Mesothelial cell of epicardium (in vitro differentiated cells): ENCODE results near the gene C5orf58. TPM values are rescaled to one million over a fixed set of nuclear protein-coding genes. Genes with fewer than 3 reads are reported as not detected.

Experiments used
- DNase-seq, 2 experiments: peaks; one replicate each; pipeline ENCODE4 v3.0.0; 2021; ENCODE audit warnings: low spot score in 2 of 2; ENCODE audit not compliant: unreplicated experiment in 2 of 2
- H3K27ac Mint-ChIP-seq: 2 replicates; pipeline ENCODE4 v1.8.0; 2021; ENCODE audit warnings: mixed read lengths
- H3K27me3 Mint-ChIP-seq: 2 replicates; pipeline ENCODE4 v1.8.0; 2021; ENCODE audit warnings: low read depth, mixed read lengths
- H3K36me3 Mint-ChIP-seq: 2 replicates; pipeline ENCODE4 v1.8.0; 2021; ENCODE audit warnings: mixed read lengths
- H3K4me1 Mint-ChIP-seq: 2 replicates; pipeline ENCODE4 v1.8.0; 2021; ENCODE audit warnings: mixed read lengths
- H3K4me3 Mint-ChIP-seq: 2 replicates; pipeline ENCODE4 v1.8.0; 2021; ENCODE audit warnings: mild to moderate bottlenecking, moderate library complexity, mixed read lengths
- H3K9me3 Mint-ChIP-seq: 2 replicates; pipeline ENCODE4 v1.8.0; 2021; ENCODE audit warnings: mixed read lengths
- total RNA-seq: library from RNA; stranded (reverse); gene quantifications from 3 replicates; pipeline ENCODE4 v1.2.1, GENCODE V29; 2021
- TF ChIP-seq, protein P1 (sequence below): fragments of 200-600 bp; sonication (generic); IDR thresholded peaks from one replicate; pipeline ENCODE4 v1.5.0; 2021; ENCODE audit warnings: antibody characterized with exemption; ENCODE audit not compliant: unreplicated experiment

The C5orf58 gene
- total RNA-seq, 1 donor from 2014 or later = not detected

DNA sequence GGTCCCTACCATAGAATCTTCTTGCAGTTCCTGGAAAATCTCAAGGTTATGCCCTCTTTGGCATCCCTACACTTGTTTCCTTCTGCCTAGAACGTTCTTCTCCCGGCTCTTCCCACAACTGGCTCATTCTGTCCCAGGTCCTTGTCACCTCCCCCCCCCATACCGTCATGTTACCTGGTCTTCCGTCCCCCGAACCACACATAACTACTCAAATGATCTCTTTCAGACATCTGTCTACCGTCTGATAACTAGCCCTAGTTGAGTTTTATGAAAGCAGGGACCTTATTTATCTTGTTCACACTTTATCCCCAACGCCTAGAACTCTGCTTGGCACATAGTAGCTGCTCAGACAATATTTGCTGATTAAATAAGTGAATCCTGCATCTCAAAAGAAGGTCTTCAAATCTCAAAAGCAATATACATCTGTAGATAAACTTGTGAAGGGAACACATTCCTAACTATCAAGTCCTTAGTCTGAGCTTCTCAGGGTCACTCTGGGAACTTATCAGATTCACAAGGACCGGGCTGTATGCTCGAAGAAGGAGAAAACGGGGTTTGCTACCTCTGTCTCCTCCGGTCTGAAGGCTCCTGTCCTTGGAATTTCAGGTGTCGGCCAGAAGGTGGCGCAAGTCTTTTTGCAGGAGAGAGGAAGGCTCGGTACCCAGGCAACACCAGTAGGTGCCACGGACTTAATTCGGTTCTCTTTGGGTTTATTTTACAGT is 34.8 kb downstream of the C5orf58 start:
- DNase-seq = peak; percentile 56 to 70
- H3K4me3 Mint-ChIP-seq = no peak overlapping the region
- peaks cover 52% of the 10 kb centered on the region for H3K4me1 Mint-ChIP-seq
- H3K27me3 Mint-ChIP-seq = peaks cover 13% of the 10 kb centered on the region
- H3K27ac Mint-ChIP-seq = no peak overlapping the region
- H3K9me3 Mint-ChIP-seq = no peaks in the 10 kb centered on the region
- H3K36me3 Mint-ChIP-seq = no peaks in the 10 kb centered on the region
- TF ChIP-seq, protein P1, sequence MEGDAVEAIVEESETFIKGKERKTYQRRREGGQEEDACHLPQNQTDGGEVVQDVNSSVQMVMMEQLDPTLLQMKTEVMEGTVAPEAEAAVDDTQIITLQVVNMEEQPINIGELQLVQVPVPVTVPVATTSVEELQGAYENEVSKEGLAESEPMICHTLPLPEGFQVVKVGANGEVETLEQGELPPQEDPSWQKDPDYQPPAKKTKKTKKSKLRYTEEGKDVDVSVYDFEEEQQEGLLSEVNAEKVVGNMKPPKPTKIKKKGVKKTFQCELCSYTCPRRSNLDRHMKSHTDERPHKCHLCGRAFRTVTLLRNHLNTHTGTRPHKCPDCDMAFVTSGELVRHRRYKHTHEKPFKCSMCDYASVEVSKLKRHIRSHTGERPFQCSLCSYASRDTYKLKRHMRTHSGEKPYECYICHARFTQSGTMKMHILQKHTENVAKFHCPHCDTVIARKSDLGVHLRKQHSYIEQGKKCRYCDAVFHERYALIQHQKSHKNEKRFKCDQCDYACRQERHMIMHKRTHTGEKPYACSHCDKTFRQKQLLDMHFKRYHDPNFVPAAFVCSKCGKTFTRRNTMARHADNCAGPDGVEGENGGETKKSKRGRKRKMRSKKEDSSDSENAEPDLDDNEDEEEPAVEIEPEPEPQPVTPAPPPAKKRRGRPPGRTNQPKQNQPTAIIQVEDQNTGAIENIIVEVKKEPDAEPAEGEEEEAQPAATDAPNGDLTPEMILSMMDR = peak; percentile 76

DNA sequence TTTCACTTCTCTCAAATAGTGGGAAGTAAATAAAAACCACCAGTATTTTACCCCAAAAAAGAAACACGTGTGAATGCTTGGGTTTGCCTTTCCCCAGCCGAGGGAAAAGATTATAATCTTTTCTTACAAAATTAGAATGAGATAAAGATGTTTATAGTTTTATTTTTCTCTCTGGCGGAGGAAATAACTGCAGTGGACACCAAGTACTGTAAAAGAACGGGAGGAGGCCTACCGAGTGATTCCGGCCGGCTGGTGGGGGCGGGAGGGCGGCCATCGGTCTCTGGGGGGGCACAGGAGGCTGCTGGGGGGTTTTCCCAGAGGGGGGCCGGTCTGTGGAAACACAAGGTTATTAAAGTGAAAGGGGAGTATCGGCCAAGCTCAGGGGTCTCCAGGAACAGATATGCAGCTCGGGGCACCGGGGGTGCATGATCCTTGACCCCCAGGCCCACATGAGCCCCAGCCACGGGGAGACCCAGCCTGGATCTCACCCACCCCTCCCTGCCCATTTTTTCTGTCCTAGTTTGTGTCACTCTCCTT is 35.4 kb downstream of the C5orf58 start:
- H3K27me3 Mint-ChIP-seq = peaks cover 13% of the 10 kb centered on the region
- no peaks in the 10 kb centered on the region for H3K36me3 Mint-ChIP-seq
- H3K4me3 Mint-ChIP-seq = no peak overlapping the region
- no peak for DNase-seq
- no peaks in the 10 kb centered on the region for H3K9me3 Mint-ChIP-seq
- TF ChIP-seq, protein P1 = no peak
- peaks cover 52% of the 10 kb centered on the region for H3K4me1 Mint-ChIP-seq
- no peak overlapping the region for H3K27ac Mint-ChIP-seq

DNA sequence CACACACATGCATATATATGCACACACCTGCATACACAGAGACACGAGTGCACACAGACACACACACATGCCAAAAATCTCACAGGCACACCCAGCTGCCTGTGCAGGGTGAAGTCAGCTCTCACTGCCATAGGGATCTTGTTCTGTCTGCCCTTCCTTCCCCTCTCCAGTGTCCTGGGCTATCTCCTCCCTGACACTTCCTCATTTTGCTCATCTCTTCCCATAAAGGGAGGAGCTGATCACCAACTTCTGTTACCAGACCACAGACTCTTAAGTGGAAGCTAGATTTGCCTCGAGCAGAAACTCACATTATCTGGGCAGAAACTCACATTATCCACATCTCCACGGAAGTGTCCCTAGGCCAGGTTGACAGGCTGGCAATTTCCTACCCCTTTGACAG is 36.1 kb downstream of the C5orf58 start:
- DNase-seq = no peak
- H3K4me3 Mint-ChIP-seq = no peak overlapping the region
- no peaks in the 10 kb centered on the region for H3K9me3 Mint-ChIP-seq
- no peaks in the 10 kb centered on the region for H3K36me3 Mint-ChIP-seq
- peaks cover 45% of the 10 kb centered on the region for H3K4me1 Mint-ChIP-seq
- TF ChIP-seq, protein P1 = no peak
- H3K27me3 Mint-ChIP-seq = peaks cover 13% of the 10 kb centered on the region
- no peak overlapping the region for H3K27ac Mint-ChIP-seq

DNA sequence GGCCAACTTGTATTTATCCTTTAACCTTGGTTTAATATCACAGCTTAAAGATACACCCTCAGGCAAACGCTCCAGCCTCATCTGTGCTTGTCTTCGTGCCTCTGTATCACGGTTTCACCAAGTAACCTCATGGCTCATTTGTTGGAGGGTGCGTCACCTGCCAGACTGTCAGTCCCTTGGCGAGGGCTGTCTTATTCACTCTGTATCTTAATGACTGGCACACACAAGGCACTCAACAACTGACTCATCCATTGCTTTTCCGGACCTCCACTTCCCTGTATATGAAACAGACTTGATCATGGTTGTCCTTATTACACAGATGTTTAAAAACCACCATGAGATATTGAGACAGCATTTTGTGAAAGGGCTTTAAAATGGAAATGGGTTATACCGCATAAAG is 36.8 kb downstream of the C5orf58 start:
- Mint-ChIP-seq H3K27me3 (peaks cover 13% of the 10 kb centered on the region), H3K9me3 (no peaks in the 10 kb centered on the region), H3K36me3 (no peaks in the 10 kb centered on the region), H3K4me1 (peaks cover 40% of the 10 kb centered on the region), H3K4me3 (no peak overlapping the region), H3K27ac (no peak overlapping the region)
- TF ChIP-seq, protein P1 = no peak
- DNase-seq = no peak

DNA sequence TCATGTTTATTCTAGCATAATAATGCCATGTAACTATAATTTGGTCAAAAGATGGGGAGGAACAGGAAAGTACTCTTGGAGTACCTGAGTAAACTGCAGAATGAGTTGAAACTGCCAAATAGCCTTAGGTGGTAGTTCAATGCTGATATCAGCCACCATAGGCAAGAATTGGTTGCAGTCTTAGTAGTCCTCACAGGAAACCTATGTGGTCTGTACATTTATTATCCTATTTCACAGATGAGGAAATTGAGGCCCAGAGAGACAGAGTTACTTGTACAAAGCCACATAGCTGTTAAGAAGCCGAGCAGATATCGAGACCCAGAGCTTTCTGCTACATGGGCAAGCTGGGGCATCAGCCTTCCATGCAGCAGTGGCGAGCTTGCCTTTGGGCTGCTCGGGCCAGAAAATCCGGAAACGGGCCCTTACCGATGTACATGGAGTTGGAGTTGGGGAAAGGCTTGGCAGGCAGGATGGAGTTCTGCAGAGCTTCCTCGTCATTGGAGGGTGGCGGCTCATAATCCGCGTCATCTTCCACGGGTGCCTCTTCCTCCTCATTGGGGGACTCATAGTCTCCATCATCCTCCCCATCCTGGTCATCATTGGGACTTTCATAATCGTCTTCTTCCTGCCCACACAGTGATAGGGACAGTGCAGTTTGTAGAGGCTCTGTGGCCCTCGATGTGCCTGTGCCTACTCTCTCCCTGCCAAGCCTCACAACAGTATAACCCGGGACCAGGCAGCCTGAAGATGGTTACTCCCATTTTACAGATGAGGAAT is 37.7 kb downstream of the C5orf58 start:
- Mint-ChIP-seq H3K4me3 (no peak overlapping the region), H3K9me3 (no peaks in the 10 kb centered on the region), H3K27me3 (peaks cover 13% of the 10 kb centered on the region), H3K27ac (no peak overlapping the region), H3K36me3 (no peaks in the 10 kb centered on the region), H3K4me1 (peaks cover 36% of the 10 kb centered on the region)
- DNase-seq = no peak
- TF ChIP-seq, protein P1 = no peak
